Left cardiac atrium (tissue), 4 donors: ENCODE measurements around the gene ZSCAN12. TPM values are rescaled to one million over a fixed set of nuclear protein-coding genes. Genes with fewer than 3 reads are reported as not detected.
"Not testable (repeated sequence)": the region's sequence is repeated elsewhere in the genome, so short reads cannot be mapped to it uniquely, and the experiment has no call there.

Source experiments
- ATAC-seq, 2 donors: fragments of 200-7000 bp; cut with Tn5 transposase; one replicate each; pipeline ENCODE4 v1.9.1; 2020; ENCODE audit warnings: mild to moderate bottlenecking in 2 of 2, moderate library complexity in 2 of 2
- DNase-seq: peaks from one replicate; pipeline ENCODE4 v3.0.0-alpha.2; 2020
- intact Hi-C, 2 donors: fragments of 100-400 bp; cut with DNase I; formaldehyde crosslinking; loops; one replicate each; pipeline versions ENCODE4 v1.14.1 to v1.15.1; 2022 to 2023
- long read RNA-seq: library from polyadenylated mRNA; unstranded; transcript quantifications from one replicate; pipeline ENCODE4 v2.0.0, GENCODE V29; 2021
- total RNA-seq, 2 donors: library from RNA; stranded (reverse); fragmentation: NEBNext Ultra II Directional; extraction: Animal tissue kit (Norgen Biotek cat#: 25700); gene quantifications; one replicate each; pipeline ENCODE4 v1.2.1, GENCODE V29; 2021
- donor health status: DM: no; HTN: yes; CAD: no.
- donor health status: DM: no; HTN: yes; CAD: no; lungs with severe emphysema.
- donor health status: DM: yes; HTN: yes; CAD: no.
- donor health status: Dilated cardiomyopathy.

ZSCAN12 gene
- 1 to 10 TPM; 2.6 to 3.7 TPM for total RNA-seq
- long read RNA-seq, partial matches to known transcripts: 0 of 1 reads
- long read RNA-seq, other reads (novel, unspliced or antisense): 1 of 1 reads

GRCh38 chr6:28399350-28400121 is at the start of gene ZSCAN12:
TSS of gene ZSCAN12 (minus strand) at chr6:28399747. CDS start at chr6:28398405, 1,342 bp downstream.
- peak; percentile 88 for DNase-seq
- ATAC-seq: peak; percentile 97 to 98
- intact Hi-C loops: loop anchor here in 1 of 2 donors (5.0 kb wide), 1 partner anchor 43 kb away; the partner anchor contains the start of gene ZSCAN23

GRCh38 chr6:28449056-28449455 is 49.5 kb upstream of the ZSCAN12 start:
- intact Hi-C loops: no loop called here
- DNase-seq (no peak), ATAC-seq (no peak)

GRCh38 chr6:28447512-28447906 is 48.0 kb upstream of the ZSCAN12 start:
- ATAC-seq, DNase-seq, intact Hi-C loops: not testable (repeated sequence)

- peak; percentile 18 for DNase-seq
- ATAC-seq: no peak
- intact Hi-C loops: no loop called here
Observed at GRCh38 chr6:28446818-28447511, 47.4 kb upstream of the ZSCAN12 start.

- ATAC-seq, DNase-seq: not testable (repeated sequence)
- intact Hi-C loops: loop anchor here in 1 of 2 donors (5.0 kb wide), 1 partner anchor 42 kb away; no protein-coding TSS in a partner anchor
Observed at GRCh38 chr6:28444759-28445158, 45.2 kb upstream of the ZSCAN12 start.

GRCh38 chr6:28443112-28443773 is 43.7 kb upstream of the ZSCAN12 start, which contains the start of gene ZSCAN23:
TSS of gene ZSCAN23 (minus strand) at chr6:28443491. CDS start at chr6:28436266, 7,225 bp downstream.
- intact Hi-C loops: loop anchor here in 1 of 2 donors (5.0 kb wide), 1 partner anchor 41 kb away; no protein-coding TSS in a partner anchor
- DNase-seq (peak; percentile 90), ATAC-seq (peak; percentile 98)

- ATAC-seq: no peak
- intact Hi-C loops: loop anchor here in 1 of 2 donors (5.0 kb wide), 1 partner anchor 40 kb away; no protein-coding TSS in a partner anchor
- no peak for DNase-seq
Observed at GRCh38 chr6:28442586-28442985, 43.0 kb upstream of the ZSCAN12 start.

- ATAC-seq (no peak), DNase-seq (no peak)
- intact Hi-C loops: no loop called here
Observed at GRCh38 chr6:28436404-28436803, 36.9 kb upstream of the ZSCAN12 start.

- ATAC-seq (no peak), DNase-seq (no peak)
- intact Hi-C loops: no loop called here
Observed at GRCh38 chr6:28433119-28433518, 33.6 kb upstream of the ZSCAN12 start.

GRCh38 chr6:28429781-28430180 is 30.2 kb upstream of the ZSCAN12 start:
- no peak for DNase-seq
- intact Hi-C loops: no loop called here
- ATAC-seq: no peak

GRCh38 chr6:28425944-28426541 is 26.5 kb upstream of the ZSCAN12 start:
- intact Hi-C loops: no loop called here

GRCh38 chr6:28424163-28424562 is 24.6 kb upstream of the ZSCAN12 start:
- DNase-seq (no peak), ATAC-seq (no peak)
- intact Hi-C loops: no loop called here

More at GRCh38 chr6:28425944-28426541, 26.5 kb upstream of the ZSCAN12 start:
- DNase-seq: no peak
- no peak for ATAC-seq

- intact Hi-C loops: no loop called here
- ATAC-seq: no peak
- DNase-seq: no peak
Observed at GRCh38 chr6:28423546-28423945, 24.0 kb upstream of the ZSCAN12 start.

GRCh38 chr6:28413681-28414080 is 14.1 kb upstream of the ZSCAN12 start:
- no peak for ATAC-seq
- no peak for DNase-seq
- intact Hi-C loops: no loop called here

- ATAC-seq: no peak
- no peak for DNase-seq
- intact Hi-C loops: no loop called here
Observed at GRCh38 chr6:28410767-28411166, 11.2 kb upstream of the ZSCAN12 start.

GRCh38 chr6:28408076-28408802 is 8.7 kb upstream of the ZSCAN12 start:
- no peak for ATAC-seq
- intact Hi-C loops: no loop called here
- no peak for DNase-seq

GRCh38 chr6:28407401-28407800 is 7.9 kb upstream of the ZSCAN12 start:
- intact Hi-C loops: no loop called here
- DNase-seq: no peak
- ATAC-seq: no peak

GRCh38 chr6:28403923-28404322 is 4.4 kb upstream of the ZSCAN12 start:
- not testable (repeated sequence) for ATAC-seq, DNase-seq
- intact Hi-C loops: loop anchor here in 1 of 2 donors (5.0 kb wide), 1 partner anchor 38 kb away; the partner anchor contains the start of gene ZSCAN23
